Glomerular visceral epithelial cell (primary cell): Measurements from ENCODE around the gene CTNS.

ENCODE experiments used
- DNase-seq: peaks from one replicate; pipeline ENCODE4 v3.0.0-alpha.2; 2016; ENCODE audit errors: extremely low spot score

CTNS gene

DNA sequence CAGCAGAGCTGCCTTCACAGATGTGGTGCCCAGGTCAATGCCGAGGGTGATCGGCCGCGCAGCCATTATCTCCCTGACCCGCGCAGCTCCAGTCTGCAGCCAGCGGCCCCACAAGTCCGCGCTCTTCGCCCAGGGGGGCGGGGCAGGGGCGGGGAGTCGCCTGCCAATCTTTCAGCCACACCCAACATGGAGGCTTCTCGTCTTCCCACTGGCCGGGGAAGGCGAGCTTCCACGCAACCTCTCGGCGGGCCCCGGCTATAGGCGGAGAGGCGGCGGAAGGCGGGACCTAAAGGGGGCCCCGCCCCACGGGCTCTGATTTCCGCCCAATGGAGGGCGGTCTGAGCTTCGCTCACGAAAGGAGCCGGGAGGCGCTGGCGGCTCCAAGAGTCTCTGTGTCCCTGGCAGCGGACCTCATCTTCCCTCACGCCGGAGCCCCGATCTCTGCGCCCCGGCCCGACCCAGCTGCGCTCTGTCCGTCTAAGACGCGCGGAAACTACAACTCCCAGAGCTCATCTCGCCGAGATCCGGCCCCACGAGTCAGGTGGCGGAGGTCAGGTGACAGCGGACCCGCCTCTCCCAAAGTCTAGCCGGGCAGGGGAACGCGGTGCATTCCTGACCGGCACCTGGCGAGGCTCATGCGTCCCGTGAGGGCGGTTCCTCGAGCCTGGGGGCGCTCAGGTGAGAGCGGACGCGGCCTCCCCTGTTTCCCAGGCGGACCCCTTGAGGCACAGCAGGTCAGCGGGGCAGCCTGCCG lies at the start of gene CTNS, which contains the start of gene SHPK:
Gene CTNS (plus strand): TSS at position 607 of the 754 bp plus-strand sequence. CDS start 3,447 bp downstream, outside the sequence.
Gene SHPK (minus strand): TSS at position 97 of the 754 bp plus-strand sequence. CDS start 31 bp downstream, at position 66.
- DNase-seq, result peak; percentile 98

DNA sequence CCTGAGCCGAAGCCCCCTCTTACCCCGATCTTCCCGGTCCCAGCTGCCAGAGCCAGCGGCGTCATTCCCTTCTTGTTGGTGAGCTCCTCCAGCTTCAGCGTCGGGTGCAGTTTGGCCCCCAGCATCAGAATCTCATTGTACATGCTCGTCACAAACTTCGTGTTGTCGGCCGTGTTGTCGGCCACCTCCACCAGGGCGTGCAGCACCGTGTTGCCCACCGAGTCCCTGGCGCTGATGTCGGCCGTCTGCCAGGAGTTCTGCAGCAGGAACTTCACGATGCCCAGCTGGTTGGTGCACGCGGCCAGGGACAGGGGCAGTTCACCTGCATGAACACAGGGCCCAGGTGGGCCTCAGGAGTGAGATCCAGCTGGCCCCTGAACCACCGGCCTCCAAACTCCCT lies 46.8 kb upstream of the CTNS start:
- no peak for DNase-seq

DNA sequence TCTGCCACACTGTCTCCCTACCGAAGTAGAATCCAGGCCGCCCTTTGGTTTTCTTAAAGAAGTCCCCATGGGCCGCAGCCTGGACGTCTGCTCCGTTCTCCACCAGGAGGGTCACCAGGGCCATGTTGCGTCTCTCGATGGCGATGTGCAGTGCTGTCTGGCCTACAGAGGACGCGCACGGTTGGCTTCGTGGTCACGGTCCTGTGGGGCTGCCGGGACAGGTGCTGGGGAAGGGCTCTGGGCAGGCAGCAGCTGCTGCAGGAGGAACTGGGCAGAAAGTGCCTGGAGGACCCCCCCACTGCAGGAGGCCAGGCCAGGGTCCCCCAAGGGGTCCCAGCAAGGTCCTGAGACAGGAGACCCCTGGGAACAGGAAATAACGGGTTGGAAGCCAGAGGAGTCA lies 46.3 kb upstream of the CTNS start:
- no peak for DNase-seq

DNA sequence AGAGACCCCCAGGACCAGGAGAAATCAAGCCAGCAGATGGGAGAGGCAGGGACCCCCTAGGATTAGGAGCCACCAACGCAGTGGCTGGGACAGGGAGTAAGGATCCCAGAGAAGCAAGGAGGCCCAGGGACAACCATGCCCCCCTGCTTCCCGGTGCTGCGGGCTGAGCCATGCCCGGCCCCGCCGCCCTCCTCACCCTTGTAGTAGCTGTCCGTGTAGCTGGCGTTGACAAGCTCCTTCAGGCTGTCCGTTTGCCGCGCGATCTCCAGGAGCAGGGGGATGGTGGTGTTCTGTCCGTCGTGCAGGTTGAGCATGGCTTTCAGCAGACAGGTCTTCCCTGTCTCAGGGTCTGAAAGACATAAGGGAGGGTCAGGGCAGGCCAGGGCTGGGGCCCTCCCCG lies 45.8 kb upstream of the CTNS start:
- DNase-seq, result no peak

DNA sequence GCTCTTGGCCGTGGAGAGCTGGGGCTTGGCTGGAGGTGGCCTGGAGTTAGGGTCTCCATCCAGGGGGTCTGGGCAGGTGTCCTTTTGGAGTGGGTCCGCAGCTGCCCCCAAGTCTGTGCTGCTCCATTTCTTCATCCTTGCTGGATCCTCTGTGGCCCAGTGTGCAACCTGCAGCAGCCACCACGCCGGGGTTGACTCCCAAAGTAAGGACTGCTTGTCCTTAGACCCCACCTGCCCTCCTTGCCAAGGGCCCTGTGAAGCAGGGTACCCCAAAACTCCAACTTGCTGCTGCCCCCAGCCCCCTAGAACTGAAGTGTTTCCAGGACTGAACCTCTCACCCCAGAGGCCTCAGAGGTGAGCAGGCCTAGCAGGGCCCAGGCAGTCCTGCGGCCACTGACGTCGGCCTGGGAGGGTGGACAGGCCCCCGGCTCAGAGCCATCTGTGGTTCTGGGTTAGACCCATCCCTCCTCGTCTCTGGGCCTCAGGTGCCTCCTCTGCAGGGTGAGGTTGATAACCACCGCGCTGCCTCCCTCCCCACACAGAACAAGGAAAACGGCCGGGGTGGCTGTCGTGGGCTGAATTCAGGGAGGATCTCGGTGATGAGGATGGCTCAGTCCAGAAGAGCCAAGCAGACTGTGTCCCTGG lies 44.2 kb upstream of the CTNS start:
- no peak for DNase-seq

DNA sequence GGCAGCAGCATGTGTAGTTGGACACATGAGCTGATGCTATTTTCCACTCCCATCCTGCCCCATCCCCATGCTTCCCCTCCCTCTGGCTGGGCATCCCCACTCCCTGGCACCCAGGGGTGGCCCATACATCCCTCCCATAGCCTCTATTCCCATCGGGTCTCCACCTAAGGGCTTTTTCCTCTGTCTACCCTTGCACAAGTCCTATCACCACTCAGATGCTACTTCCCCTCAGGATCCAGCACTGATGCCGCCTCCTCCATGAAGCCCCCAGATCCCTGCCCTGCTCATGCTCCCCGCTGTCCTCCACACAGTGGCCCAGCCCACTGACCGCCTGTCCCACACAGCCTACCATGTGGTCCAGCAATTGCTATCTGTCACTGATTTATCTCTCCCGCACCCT lies 43.2 kb upstream of the CTNS start:
- no peak for DNase-seq

DNA sequence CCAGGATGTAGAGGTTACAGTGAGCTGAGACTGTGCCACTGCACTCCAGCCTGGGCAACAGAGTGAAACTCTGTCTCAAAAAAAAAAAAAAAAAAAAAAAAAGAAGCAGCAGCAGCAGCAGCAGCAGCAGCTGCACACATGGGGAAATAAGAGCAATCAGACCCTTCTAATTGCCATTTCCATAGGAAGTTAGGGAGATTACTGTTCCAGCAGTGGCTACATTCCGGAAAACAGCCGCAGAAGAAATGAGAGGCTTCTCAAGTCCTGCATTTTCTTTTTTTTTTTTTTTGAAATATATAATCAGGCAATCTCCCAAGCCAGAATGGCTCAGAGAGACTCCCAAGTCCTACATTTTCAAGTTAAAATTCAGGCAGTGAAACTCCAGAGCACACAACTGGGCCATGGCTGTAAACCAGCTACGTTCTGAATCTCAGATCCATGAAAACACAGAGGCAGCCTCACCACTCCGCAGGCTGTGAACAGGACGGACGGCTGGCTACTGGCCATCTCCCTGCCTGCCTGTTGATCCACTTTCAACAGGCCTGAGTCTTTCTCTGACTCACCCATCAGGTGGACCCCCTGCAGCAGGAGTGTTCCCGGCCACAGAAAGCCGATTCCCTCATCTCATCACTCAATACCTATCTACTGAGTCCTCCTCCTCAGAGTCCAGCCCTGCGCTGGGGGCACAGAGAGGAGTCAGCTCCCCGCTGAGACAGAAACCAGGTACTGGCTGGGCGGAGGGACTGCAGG lies 42.3 kb upstream of the CTNS start:
- DNase-seq, result peak; percentile 70

DNA sequence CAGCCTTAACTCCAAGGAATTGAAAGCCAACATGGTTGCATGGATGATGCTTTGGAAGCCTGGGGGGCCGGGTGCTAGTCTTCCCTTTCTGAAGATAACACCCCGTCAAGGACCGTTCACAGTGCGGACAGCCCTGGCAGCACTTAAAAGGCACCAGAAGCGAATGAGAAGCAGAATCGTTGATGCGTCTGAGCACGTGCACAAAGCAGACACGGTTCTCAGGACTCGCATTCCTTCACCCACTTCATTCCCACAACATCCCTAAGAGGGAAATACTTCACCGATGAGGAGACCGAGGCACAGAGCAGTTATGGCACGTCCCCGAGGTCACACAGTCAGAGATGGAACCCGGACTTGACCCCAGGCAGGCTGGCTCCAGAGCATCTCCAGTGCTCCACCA lies 41.6 kb upstream of the CTNS start:
- no peak for DNase-seq

DNA sequence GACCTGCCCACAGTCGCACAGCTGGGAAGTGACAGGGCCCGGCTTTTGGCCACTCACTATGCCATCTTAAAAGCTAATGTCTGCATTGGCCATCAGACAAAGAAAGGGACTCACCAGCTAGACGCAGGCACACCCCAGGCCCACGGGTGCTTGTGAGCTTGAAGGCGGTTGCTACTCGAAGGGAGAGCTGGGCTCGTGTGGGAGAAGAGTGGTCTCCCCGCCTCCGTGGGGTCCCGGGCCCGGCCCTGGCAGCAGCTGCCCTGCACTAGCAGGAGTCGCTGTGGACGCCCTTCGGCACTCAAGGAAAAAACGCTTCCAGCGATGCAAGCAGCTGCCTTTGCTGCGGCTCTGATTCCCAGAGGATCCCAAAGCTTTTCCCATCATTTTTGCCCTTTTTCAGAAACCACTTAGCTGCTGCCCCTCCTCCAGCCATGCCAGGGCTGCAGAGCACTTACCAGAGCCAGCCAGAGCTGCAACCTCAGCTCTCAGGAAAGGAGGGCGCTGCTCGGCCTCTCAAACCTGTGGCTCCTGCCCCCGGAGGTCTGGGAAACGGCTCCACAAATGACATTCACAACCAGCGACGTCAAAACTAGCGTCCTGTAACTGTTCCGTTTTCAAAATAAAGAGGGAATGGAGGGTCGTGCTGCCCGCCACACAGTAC lies 39.6 kb upstream of the CTNS start:
- DNase-seq, result no peak

DNA sequence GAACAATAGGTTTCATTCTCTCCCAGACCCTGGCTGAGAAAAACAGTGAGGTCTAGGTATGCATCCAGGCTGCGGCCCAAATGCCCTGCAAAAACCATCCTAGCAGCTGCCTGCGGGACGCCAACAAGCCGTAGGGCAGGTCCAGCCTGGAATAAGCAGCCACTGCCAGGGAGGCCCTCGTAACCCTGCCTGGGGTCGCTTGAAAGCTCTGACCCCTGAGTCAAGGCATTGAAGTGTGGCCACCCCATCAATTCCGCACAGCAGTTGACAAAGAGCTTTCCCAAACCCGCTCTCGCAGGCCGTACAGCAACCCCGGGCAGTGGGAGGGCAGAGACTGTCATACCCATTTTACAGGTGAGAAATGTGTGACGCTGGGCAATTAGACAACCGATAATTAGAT lies 38.5 kb upstream of the CTNS start:
- no peak for DNase-seq

DNA sequence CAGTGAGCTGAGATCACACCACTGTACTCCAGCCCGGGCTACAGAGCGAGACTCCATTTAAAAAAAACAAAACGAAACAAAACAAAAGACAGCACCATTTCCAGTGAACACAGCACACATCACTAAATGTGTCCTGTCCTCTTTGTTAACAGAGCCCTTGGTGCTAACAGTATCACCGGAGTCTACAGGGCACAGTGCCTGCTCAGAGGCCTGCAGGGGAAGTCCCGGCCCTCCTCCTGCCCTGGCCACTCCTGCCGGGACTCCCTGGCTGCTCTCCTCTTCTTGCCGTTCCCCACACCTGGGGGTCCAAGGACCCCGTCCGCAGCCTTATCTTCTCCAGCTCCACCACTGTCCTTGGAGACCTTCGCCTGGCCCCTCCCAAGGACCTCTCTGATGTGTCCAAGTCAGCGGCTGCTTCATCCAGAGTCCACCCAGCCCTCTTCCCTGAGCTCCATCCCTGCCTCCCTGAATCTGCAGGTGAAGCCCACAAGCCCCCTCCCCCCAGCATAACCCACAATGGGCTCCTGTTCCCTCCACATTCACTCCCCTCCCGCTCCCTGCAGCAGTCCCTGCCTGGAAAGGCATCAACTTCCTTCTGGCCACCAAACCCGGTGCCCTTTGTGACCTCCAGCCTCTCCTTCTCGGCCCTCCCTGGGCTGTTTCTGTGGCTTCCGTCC lies 35.9 kb upstream of the CTNS start:
- DNase-seq, result no peak

DNA sequence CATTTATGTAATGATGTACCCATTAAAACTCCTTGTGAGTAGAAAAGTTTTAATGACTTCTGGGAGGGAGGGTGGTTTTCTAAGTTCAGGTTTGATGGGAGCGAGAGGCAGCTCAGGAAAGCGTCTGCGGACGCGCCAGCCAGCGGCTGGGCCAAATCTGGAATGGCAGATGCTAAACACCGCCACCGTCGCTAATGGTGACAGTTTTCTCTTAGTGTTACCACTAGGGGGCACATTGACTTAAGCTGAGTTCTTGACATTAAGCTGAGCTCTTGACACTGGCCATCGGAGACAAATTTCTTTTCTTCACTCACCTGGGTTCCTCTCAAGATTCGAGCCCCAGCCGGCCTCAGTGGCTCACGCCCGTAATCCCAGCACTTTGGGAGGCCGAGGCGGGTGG lies 34.1 kb upstream of the CTNS start:
- DNase-seq, result peak; percentile 13

DNA sequence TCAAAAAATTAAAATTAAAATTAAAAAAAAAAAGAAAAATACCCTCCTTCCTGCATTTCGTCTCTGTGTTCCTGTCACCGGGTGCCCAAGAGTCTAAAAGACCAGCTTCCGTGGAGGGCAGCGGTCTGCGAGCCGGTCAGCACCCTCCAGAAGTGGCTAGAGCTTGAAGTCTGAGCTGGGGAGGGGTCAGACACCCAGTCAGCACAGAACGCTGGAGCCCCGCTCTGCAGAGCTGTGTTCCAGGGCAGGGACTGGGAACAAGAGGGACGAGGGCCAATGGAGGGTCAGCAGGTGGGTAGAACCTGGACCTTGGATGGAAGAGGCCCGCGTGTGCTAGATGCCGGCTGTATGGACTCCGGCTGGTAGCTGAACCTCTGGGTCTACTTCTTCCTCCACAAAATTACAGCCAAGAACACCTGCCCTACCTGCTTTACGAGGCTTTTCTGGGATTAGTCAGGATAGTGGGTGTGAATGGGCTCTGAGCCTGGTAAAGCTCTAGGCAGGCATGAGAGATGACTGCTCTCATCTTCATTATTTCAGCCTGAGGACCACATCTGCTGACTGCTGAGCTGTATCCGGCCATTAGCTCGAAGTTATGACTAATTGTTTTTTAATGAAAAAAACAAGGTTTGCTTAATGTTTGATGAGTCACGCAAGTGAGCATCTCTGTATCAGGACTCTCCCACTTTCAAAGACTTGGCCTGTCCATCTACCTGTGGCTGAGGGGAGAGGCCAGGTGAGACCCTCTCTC lies 33.3 kb upstream of the CTNS start:
- no peak for DNase-seq

DNA sequence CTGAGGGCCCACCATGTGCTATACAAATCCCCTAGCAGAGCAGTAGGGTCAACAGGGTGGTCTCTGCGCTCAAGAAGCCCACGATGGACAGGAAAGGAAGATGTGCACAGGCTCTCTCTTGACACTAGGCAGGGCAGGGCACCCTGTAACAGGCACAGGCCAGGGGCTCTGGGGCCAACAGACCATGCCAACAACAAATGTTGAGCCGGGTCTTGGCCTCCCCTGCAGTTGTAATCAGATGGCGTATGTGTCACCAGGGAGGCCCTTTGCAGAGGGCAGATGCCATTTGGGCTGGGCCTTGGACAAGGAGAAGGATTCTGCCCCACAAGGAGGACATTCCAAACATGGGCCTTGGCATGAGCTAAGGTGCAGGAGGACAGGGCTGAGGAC lies 32.7 kb upstream of the CTNS start:
- no peak for DNase-seq

DNA sequence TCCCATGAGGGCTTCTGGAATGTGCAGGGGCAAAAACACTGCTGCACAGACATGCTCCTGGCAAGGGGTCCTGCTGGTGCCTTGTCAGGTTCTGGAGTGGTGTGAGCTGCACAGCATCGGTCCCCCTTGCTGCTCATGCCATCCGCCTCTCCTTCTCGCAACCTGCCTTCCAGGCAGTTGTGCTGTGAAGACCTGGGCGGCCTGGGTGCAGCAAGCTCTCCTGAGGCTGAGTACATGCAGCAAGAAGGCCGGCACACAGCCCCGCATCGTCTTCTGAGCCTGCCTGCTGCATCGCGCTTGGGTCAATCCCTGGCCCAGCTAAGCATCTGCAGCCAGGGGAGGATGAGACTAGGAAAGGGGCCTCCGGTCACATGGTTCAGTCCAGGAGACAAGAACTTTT lies 26.9 kb upstream of the CTNS start:
- DNase-seq, result no peak

DNA sequence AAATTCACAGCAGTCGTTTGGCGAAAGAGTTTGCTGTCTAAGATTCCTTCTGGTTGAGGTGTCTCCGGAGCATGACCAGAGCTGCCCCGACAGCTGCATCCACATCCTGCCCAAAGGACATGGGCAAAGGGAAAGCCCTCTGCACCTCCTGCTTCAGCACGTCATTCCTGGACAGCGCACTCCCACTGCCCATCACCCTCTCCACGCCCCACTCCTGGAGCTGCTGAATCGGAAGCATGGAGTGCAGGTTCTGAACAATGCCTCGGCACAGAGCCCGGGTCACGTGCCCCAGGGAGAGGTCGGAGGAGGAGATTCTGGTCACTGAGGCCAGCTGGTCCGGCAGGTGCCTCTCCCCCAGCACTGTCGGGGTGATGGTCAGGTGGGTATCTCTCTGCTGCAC lies 26.0 kb upstream of the CTNS start:
- DNase-seq, result no peak

DNA sequence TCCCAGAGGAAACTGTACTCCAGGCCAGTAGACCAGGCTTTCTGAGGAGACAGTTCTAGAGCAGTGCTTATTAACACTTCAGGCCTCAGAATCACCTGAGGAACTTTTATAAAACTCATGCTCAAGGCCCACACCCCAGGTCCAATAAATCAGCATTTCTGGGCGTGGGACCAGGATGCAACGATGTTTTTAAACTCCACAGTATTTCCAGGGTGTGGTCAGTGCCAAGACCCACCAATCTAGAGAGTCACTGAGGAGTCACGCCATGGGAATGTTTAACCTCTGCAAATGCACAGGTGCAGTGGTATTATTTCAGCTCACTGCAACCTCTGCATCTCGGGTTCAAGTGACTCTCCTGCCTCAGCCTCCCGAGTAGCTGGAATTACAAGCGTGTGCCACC lies 23.4 kb upstream of the CTNS start:
- no peak for DNase-seq

DNA sequence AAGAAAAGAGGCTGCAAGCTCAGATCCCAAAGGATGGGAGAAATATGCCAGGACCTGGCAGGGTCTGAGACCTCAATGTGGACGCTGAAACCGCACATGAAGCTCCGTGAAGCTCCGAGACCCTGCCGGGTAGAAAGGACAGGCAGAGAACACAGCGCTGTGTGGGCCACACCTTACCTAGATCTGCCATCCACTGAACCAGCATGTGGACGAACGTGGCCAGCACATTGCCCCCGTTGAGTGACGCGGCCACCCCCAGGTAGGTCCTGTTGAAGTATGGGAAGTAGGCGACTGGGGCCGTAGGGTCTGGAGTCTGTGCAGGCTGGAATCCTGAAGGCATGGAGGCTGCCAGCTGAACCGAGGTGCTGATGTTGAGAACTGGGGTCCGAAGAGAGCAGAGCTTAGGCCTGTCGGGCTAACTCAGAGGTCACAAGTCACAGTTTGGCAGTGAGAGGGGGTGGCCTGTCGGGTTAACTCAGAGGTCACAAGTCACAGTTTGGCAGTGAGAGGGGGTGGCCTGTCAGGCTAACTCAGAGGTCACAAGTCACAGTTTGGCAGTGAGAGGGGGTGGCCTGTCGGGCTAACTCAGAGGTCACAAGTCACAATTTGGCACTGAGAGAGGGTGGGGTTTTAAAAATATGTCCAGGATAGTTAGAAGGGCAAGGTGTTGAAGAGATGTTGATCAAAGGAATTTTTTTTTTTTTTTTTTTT lies 21.2 kb upstream of the CTNS start:
- DNase-seq, result no peak

DNA sequence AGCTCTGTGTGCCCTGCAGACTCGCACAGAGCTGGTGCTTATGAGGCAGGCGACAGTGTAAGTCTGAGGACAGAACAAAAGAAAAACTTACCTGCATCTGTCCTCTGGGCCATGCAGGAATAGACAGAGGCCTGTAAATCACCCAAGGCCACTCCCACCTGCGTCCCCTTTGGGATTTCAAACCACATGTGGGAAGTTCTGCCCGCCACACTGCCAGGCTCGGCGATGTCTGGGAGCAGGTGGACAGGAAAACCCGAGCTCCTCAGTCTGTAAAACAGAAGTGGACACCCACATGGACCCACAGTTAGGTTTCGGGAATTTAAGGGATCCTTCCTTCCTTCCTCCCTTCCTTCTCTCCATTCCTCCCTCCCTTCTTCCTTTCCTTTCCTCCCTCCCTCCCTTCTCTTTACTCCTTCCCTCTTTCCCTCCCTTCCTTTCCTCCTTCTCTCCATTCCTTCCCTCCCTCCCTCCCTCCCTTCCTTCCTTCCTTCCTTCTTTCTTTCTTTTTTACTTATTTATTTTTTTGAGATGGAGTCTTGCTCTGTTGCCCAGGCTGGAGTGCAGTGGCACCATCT lies 15.3 kb upstream of the CTNS start:
- no peak for DNase-seq
